HTR-8/SVneo (cell line): ENCODE measurements around the gene KDM3A.
A peak's percentile ranks its signal among the peaks of the same experiment; 100 is the strongest.

Source experiments
- DNase-seq: peaks from one replicate; pipeline ENCODE4 v3.0.0; 2011; ENCODE audit warnings: low spot score, mixed read lengths; ENCODE audit not compliant: insufficient read length
- FAIRE-seq: peaks from 2 replicates; lab custom pipeline; 2011; peaks lifted over from hg19 to GRCh38; lab: Jason Lieb, UNC

Gene KDM3A, protein sequence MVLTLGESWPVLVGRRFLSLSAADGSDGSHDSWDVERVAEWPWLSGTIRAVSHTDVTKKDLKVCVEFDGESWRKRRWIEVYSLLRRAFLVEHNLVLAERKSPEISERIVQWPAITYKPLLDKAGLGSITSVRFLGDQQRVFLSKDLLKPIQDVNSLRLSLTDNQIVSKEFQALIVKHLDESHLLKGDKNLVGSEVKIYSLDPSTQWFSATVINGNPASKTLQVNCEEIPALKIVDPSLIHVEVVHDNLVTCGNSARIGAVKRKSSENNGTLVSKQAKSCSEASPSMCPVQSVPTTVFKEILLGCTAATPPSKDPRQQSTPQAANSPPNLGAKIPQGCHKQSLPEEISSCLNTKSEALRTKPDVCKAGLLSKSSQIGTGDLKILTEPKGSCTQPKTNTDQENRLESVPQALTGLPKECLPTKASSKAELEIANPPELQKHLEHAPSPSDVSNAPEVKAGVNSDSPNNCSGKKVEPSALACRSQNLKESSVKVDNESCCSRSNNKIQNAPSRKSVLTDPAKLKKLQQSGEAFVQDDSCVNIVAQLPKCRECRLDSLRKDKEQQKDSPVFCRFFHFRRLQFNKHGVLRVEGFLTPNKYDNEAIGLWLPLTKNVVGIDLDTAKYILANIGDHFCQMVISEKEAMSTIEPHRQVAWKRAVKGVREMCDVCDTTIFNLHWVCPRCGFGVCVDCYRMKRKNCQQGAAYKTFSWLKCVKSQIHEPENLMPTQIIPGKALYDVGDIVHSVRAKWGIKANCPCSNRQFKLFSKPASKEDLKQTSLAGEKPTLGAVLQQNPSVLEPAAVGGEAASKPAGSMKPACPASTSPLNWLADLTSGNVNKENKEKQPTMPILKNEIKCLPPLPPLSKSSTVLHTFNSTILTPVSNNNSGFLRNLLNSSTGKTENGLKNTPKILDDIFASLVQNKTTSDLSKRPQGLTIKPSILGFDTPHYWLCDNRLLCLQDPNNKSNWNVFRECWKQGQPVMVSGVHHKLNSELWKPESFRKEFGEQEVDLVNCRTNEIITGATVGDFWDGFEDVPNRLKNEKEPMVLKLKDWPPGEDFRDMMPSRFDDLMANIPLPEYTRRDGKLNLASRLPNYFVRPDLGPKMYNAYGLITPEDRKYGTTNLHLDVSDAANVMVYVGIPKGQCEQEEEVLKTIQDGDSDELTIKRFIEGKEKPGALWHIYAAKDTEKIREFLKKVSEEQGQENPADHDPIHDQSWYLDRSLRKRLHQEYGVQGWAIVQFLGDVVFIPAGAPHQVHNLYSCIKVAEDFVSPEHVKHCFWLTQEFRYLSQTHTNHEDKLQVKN (N-terminal part only)

DNA sequence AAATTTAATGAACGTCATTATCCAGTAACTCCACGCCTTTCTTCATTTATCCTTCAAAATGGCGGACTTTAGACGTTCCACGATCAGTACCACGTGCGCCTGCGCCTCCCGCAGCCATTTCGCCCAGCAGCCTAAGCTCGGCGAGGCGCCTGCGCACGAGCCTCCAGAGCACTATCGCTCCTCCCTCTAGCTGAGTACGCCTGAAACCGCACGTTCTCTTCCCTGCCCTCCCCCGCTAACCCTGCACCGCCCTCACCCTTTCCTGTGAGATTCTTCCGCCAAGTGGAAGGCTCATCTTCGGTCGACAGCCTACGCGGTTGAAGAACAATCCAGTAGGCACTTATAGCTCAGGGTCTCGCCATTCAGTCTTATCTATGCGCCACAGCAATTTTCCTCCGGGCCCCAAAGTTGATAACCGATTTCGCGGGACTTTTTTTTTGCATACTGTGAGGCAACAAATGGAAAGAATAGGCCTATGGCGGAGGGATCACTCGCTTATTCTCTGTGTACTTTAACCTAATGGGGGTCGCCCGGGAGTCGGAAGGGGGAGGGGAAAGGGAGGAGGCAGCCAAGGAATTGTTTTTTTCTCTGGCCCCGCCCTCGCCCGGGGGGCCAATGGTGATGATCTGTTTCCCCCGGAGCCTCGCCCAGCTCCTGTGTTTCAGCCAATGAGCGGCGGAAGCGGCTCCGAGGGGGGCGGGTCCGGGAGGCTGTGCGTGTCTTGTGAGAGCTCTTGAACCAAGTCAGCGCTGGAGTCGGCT is at the start of gene KDM3A:
TSS of gene KDM3A (plus strand) at position 741 of the 761 bp plus-strand sequence. CDS start 677 bp downstream, outside the sequence.
- FAIRE-seq = peak; percentile 94
- peak; percentile 96 for DNase-seq

GRCh38 chr2:86392873-86393518 is 48.2 kb upstream of the KDM3A start:
- no peak for DNase-seq

GRCh38 chr2:86393521-86394491 is 47.4 kb upstream of the KDM3A start:
- FAIRE-seq (peak; percentile 81), DNase-seq (peak; percentile 64)

More at GRCh38 chr2:86392873-86393518, 48.2 kb upstream of the KDM3A start:
- FAIRE-seq = no peak

GRCh38 chr2:86396291-86396785 is 44.8 kb upstream of the KDM3A start:
- FAIRE-seq = no peak

GRCh38 chr2:86397986-86398385 is 43.2 kb upstream of the KDM3A start:
- DNase-seq (no peak), FAIRE-seq (no peak)

More at GRCh38 chr2:86396291-86396785, 44.8 kb upstream of the KDM3A start:
- DNase-seq = peak; percentile 33

DNA sequence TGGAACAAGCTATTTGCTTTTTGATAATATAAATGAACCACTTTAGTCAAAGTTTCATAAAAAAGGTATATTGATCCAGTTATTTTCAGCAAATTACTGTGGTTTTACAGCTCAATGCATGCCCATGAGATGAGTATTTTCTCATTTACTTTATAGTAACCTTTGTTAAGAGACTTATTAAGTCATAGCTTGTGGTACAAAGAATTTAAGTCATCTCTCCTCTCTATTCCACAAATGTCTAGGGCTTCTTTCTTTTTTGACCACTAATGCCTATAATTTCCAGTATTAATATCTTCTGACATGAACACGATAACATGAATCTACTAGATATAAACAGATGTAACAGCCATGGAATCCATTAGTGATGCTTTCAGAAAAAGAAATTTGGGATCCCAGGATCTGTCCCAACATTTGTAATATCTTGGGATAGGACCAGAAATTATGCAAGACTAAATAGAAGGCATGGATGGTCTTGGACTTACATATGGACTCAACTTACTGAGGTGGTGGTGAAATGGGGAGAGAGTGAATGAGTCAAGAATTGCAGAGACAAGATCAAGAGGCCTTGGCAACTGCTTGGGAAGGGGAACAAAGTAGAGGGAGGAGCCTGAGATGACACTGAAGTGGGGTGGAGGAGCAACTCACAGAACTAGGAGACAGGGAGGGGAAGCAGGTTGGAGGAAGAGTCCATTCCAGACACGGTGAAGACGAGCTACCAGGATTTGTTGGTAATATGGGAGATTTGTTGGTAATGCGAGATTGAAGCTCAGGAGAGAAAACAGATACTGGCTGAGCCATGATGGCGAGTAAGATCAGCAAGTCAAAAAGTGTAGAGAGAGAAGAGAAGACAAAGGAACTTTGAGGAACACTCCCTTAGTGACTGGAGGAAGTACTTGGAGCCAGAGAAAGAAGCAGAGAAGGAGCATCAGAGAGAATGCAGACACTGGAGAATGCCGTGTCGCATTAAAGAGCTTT is 42.4 kb upstream of the KDM3A start:
- no peak for DNase-seq
- no peak for FAIRE-seq

- FAIRE-seq (no peak), DNase-seq (no peak)
Measured at GRCh38 chr2:86400321-86400720, 40.9 kb upstream of the KDM3A start.

DNA sequence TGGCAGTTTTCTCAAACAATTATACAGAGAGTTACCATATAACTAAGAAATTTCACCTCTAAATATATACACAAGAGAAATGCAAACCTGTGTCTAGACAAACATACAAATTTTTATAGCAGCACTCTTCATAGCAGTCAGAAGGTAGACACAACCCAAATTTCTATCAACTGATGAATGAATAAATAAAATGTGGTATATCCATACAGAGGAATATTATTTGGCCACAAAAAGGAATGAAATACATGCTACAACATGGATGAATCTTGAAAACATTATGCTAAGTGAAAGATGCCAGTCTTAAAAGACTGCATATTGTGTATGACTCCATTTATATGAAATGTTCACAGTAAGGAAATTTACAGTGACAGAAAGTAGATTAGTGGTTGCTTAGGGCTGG is 30.6 kb upstream of the KDM3A start:
- DNase-seq (no peak), FAIRE-seq (no peak)

GRCh38 chr2:86411396-86411795 is 29.8 kb upstream of the KDM3A start:
- no peak for DNase-seq
- no peak for FAIRE-seq

GRCh38 chr2:86412007-86412406 is 29.2 kb upstream of the KDM3A start:
- no peak for DNase-seq
- no peak for FAIRE-seq

- no peak for FAIRE-seq
- DNase-seq = no peak
Measured at GRCh38 chr2:86413296-86414094, 27.7 kb upstream of the KDM3A start.

DNA sequence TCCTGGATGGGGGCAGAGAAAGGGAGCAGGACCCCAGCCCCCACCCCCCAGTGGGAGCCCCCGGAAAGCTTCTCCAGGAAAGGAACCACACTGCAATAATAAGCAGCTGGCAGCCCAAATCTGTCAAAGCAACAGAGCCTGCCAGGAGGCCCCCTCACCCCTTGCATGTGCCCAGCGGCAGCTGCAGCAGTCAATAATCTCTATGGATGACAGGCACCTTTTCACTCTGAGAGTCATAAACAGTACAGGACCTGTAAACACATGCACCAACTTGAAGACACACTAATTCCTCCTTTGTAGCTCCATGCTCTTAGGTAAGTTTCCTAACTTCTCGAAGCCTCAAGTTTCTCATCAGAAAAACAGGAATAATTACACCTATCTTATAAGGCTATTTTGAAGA is 26.2 kb upstream of the KDM3A start:
- DNase-seq = no peak
- FAIRE-seq = no peak

DNA sequence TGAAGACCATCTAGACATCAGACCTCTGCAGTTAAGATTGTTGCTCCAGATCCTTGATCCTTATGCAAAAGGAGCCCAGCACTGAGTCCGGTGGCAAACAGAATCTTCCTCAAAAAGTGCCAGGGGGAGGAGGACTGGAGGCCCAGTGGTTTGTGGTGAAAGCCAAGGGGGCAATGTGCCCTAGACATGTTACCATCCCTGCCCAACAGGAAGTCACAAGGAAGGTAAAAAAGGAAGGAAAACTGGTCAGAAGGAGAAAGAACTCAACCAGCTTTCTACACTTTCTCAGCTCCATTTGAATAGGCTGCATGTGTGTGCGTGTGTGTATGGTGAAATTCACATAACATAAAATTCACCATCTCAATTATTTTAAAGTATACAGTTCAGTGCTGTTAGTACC is 25.0 kb upstream of the KDM3A start:
- FAIRE-seq (no peak), DNase-seq (no peak)

- peak; percentile 40 for FAIRE-seq
Measured at GRCh38 chr2:86417961-86418360, 23.2 kb upstream of the KDM3A start.

GRCh38 chr2:86420913-86421312 is 20.3 kb upstream of the KDM3A start:
- DNase-seq (no peak), FAIRE-seq (no peak)

More at GRCh38 chr2:86417961-86418360, 23.2 kb upstream of the KDM3A start:
- DNase-seq = no peak

DNA sequence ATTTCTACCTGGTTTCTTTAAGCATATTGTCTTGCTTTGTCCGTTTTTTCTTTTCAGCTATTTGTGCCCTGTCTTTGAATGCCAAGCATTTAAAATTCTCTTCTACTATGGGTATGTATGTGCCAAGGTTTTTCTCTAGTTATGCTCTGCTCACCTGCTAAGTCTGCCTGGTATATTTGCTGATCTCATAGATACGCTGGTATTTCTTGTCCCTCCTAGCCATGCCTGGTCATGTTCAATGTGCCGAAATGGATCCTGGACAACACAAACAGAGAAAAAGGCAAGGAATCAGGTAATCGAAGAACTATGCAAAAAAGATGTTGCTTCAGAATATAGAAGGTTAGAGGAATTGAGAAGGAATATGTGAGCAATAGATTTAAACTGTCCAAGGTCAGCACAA is 14.9 kb upstream of the KDM3A start:
- DNase-seq = no peak
- FAIRE-seq = no peak
